T-helper 2 cell treated with Interferon-gamma antibody and Interleukin-4, amounts not matched to agents 5 μg/mL and 100 μg/mL, for 36 hours (primary cell): ENCODE measurements around the gene SMPD4.
"Not testable (repeated sequence)": the region's sequence is repeated elsewhere in the genome, so short reads cannot be mapped to it uniquely, and the experiment has no call there.

Source experiments
- DNase-seq: peaks from one replicate; pipeline ENCODE4 v3.0.0; 2021; ENCODE audit warnings: low spot score
- H3K27ac Mint-ChIP-seq: one replicate; pipeline ENCODE4 v1.8.0; 2021; ENCODE audit warnings: mild to moderate bottlenecking, mixed read lengths
- H3K27me3 Mint-ChIP-seq: one replicate; pipeline ENCODE4 v1.8.0; 2021; ENCODE audit warnings: low read depth, mixed read lengths
- H3K36me3 Mint-ChIP-seq: one replicate; pipeline ENCODE4 v1.8.0; 2021; ENCODE audit warnings: low read depth, mixed read lengths
- H3K4me1 Mint-ChIP-seq: one replicate; pipeline ENCODE4 v1.8.0; 2021; ENCODE audit warnings: low read depth, mixed read lengths
- H3K4me3 Mint-ChIP-seq: one replicate; pipeline ENCODE4 v1.8.0; 2022; ENCODE audit warnings: mild to moderate bottlenecking, moderate library complexity, mixed read lengths
- H3K9me3 Mint-ChIP-seq: one replicate; pipeline ENCODE4 v1.8.0; 2021; ENCODE audit warnings: mixed read lengths

Gene SMPD4

DNA sequence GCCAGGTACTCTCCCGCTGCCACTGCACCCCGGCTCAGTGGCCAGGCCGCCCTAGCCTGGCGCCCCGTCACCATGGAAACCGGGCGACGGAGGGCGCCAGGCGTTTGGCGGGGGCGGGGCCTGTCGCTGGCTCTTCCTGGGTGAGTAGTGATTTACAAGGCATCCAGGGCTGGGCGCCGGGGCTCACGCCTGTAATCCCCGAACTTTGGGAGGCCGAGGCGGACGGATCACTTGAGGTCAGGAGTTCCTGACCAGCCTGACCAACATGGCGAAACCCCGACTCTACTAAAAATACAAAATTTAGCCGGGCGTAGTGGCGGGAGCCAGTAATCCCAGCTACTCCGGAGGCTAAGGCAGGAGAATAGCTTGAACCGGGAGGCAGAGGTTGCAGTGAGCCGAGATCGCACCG is 36.4 kb downstream of the SMPD4 start, which contains the start of gene CCDC74B:
CCDC74B (minus strand) TSS at position 107 of the 409 bp plus-strand sequence. CDS start 116 bp downstream, outside the sequence.
- not testable (repeated sequence) for H3K9me3 Mint-ChIP-seq, H3K27ac Mint-ChIP-seq, H3K36me3 Mint-ChIP-seq, H3K4me1 Mint-ChIP-seq
- H3K27me3 Mint-ChIP-seq = peaks cover 11% of the 10 kb centered on the region
- DNase-seq = peak; percentile 61
- H3K4me3 Mint-ChIP-seq = peak within 1 kb of the TSS; percentile 79

DNA sequence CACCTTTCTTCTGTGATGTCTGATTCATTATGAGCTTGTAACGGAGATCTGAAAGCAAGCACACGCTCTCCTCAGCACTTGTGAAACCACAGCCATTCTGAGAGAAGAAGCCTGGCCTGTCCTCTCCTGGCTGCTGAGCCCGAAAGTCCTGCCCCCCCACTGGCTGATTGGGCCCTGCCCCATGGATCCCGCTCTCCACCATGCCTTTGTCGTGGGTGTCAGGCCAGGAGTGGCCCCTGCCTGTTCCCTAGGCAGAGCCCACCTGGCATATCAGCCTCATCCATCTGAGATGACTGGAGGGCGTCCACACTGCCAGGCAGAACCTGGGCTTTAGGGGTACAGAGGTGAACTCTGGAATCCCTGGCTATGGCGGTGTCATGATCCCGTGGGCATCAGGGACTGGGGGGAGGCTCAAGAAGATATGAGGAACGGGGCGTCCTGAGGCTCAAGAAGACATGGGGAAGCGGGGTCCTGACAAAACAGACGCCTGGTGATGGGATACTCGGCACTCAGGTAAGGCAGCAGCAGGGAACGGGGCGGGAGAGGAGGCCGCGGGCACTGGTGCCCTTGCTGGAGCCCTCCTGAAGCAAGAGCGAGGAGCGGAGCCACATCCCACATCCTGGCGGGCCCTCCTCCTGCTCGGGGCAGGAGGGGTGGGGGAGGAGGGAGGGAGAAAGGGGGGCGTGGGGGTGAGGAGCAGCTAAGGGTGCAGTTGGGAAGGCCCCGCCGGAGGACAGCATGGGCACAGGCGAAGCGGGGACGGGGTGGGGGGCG is 37.9 kb downstream of the SMPD4 start:
- not testable (repeated sequence) for H3K27ac Mint-ChIP-seq, H3K36me3 Mint-ChIP-seq, H3K9me3 Mint-ChIP-seq, DNase-seq, H3K4me1 Mint-ChIP-seq
- Mint-ChIP-seq H3K4me3 (peak overlapping the region; percentile 65), H3K27me3 (peaks cover 11% of the 10 kb centered on the region)

- peak overlapping the region; percentile 65 for H3K4me3 Mint-ChIP-seq
- DNase-seq, H3K9me3 Mint-ChIP-seq, H3K36me3 Mint-ChIP-seq, H3K27ac Mint-ChIP-seq, H3K4me1 Mint-ChIP-seq: not testable (repeated sequence)
- H3K27me3 Mint-ChIP-seq = peaks cover 11% of the 10 kb centered on the region
These were observed 38.8 kb downstream of the SMPD4 start for GRCh38 chr2:130142396-130143265.

DNA sequence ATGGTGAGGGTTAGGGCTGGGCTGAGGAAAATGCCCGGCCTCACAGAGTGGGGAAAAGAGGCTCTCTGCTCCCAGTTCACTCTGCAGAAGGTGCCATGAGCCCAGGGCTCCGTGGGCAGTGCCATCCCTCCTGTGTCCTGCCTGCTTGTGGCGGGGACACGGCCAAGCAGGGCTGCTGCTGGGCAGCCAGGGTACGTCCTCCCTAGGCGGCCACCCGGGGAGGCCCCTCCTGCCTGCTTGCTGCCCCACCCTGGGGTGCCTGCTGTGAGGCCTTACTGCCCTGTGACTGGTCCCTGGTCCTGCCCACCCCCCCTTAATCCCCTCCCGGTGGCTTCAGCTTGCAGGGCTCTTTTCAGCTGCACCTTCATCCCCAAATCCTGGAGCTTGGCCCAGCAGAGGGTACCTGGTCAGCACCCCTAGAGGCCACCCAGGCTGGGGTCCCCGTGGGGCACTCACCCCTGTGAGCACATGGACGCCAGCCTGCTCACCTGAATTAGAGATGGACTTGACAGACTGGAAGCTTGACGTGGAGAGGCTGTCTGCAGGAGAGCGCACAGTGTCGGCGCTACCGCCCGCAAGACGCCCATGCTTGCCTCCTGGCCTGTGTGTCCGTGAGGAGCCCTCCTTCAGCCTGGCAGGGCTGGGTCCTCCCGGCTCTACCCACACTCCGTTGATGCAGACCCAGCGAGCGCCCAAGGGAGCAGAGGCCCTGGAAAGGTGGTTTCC is 39.6 kb downstream of the SMPD4 start:
- not testable (repeated sequence) for H3K27ac Mint-ChIP-seq, H3K4me1 Mint-ChIP-seq, H3K4me3 Mint-ChIP-seq, H3K36me3 Mint-ChIP-seq, H3K9me3 Mint-ChIP-seq, DNase-seq
- peaks cover 11% of the 10 kb centered on the region for H3K27me3 Mint-ChIP-seq

DNA sequence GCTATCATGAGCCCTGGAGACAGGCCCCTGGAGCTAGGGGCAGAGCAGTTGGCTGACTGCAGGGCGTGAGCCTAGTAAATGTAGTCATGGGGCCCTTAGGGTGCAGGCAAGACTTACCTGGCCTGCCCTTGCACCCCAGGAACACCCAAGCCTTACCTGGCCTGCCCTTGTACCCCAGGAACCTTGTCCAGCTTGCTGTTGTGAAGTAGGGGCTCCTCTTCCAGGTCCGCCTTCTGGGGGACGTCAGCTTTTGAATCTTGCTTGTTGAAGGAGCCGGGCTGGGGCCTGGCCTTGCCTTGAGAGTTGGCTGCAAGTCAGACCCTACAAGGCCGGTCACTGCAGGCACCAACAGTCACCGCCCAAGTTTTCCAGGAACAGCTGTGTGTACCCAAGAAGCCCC is 40.4 kb downstream of the SMPD4 start:
- DNase-seq, H3K27ac Mint-ChIP-seq, H3K9me3 Mint-ChIP-seq, H3K4me3 Mint-ChIP-seq, H3K27me3 Mint-ChIP-seq, H3K36me3 Mint-ChIP-seq, H3K4me1 Mint-ChIP-seq: not testable (repeated sequence)

DNA sequence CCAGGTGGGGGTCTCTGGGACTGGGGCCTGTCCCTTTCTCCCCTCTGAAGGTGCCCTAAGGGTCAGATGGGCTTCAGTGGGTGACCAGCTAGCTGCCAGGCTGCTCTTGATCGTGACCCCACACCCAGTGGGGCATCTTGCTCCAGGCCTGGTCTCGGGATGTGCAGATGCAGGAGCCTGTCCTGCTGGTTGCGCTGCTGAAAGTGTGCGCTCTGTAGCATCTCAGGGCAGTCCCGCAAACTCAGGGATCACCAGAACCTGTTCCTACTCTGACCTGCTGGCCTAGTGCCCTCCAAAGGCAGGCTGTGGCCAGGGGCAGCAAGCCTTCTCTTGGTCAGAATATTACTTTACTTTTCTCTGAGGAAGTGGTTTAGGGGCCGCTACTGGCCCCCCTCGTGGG is 40.9 kb downstream of the SMPD4 start:
- H3K4me3 Mint-ChIP-seq = not testable (repeated sequence)

DNA sequence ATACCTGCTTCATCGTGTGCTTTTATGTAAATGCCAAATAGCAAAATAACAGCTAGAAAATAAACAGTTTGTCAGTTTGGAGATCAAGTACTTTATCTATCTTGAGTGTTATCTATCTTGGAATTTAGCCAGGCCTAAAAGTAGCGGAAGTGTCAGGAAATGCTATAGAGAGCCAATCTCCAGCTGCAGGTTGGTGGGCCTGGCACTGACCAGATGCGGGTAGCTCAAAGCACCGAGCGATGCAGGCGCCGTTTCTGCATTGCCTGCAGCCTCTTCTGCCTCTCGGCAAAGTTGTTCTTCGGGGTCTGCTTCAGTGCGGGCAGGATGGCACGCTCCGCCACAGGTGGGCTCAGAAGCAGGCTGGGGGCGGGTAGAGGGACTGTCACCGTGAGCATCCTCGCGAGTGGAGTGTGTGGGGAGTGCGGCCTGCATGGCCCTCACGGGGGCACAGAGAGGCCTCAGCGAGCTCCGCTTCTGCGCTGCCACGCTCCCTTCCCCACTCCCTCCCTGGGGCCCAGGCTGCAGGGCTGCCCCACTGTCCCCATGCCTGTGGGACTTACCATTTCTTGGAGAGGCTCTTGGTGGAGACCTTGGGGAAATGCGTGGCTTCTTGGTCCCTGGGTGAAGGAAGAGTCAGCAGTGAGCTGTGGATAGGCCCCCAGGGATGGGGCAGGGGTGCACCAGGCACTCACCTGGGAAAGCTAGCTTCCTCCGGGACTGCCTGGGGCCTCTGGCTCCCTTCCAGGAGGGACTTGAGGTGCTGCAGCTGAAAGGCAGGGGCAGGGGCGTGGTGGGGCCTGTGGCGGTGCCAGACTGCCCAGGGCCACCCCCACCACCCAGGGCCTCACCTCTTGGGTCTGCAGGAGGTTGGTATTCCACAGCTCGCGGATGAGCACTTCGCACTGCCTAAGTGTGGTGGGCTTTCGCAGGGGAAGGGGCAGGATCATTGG is 41.8 kb downstream of the SMPD4 start:
- H3K27me3 Mint-ChIP-seq, H3K36me3 Mint-ChIP-seq, H3K9me3 Mint-ChIP-seq, DNase-seq, H3K4me1 Mint-ChIP-seq, H3K4me3 Mint-ChIP-seq, H3K27ac Mint-ChIP-seq: not testable (repeated sequence)

More for the DNA sequence above, 40.9 kb downstream of the SMPD4 start:
- H3K4me1 Mint-ChIP-seq, H3K27me3 Mint-ChIP-seq, H3K36me3 Mint-ChIP-seq, H3K27ac Mint-ChIP-seq, DNase-seq, H3K9me3 Mint-ChIP-seq: not testable (repeated sequence)

GRCh38 chr2:130138841-130139251 is 42.6 kb downstream of the SMPD4 start:
- H3K36me3 Mint-ChIP-seq, H3K4me1 Mint-ChIP-seq, H3K27me3 Mint-ChIP-seq, H3K9me3 Mint-ChIP-seq, H3K27ac Mint-ChIP-seq, H3K4me3 Mint-ChIP-seq, DNase-seq: not testable (repeated sequence)

- H3K4me1 Mint-ChIP-seq, H3K27me3 Mint-ChIP-seq, H3K27ac Mint-ChIP-seq, H3K9me3 Mint-ChIP-seq, H3K4me3 Mint-ChIP-seq, H3K36me3 Mint-ChIP-seq, DNase-seq: not testable (repeated sequence)
These were observed 43.1 kb downstream of the SMPD4 start for GRCh38 chr2:130138326-130138725.

DNA sequence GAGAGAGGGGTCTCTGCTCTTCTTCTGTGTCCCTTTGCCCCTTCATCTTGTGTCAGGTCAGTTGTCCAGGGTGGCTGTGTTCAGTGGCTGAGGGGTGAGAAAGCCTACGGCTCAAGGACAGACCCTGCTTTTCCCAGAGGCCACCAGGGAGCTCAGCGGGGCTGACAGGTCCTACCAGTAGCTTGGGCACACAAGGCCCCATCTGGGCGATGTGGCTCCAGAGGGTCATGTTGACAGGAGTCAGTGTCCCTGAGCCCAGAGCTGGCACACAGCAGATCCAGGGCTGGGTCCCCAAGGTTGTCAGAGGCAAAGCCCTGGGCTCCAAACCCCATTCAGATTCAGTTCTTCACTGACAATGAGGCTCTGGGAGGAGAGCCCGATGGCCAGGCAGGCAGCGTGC is 44.3 kb downstream of the SMPD4 start:
- H3K36me3 Mint-ChIP-seq, DNase-seq, H3K4me3 Mint-ChIP-seq, H3K9me3 Mint-ChIP-seq, H3K27me3 Mint-ChIP-seq, H3K27ac Mint-ChIP-seq, H3K4me1 Mint-ChIP-seq: not testable (repeated sequence)

GRCh38 chr2:130136546-130136945 is 44.9 kb downstream of the SMPD4 start:
- H3K4me1 Mint-ChIP-seq, H3K36me3 Mint-ChIP-seq: not testable (repeated sequence)

DNA sequence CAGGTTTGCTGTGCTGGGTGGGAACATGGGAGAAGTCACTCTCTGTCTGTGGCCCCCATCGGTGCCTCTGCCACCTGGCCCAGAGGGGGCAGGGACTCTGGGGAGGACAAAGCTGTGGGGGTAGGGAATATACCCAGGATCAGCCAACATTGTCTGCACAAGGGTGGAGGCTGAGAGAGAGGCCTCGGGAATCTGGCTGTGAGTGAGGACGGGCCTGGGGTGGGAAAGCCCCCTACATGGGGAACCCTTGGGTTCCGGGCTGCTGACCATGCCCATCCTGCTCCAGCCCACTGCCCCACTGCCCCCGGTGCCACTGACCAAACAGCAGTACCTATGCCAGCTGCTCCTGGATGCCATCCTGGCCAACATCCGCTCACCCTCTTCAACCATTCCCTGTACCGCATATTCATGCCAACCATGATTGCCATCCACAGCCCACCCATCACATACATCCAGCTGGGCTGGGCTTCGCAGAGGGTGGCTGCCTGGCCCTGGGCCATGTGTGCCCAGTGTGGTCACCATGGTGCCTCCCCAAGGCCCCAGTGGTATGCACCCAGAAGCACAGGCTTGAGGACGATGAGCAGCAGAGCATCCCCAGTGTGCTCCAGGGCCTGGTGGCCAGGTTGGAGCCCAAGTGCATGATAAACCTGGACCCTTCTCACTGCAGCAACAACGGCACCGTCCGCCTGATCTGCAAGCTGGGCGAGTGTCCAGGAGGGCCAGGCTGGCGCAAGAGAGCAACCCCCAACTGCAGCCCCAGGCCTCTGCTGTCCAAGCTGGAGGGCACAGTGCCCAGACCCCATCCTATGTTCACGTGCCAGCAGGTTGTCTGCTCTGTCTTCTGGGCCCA is 45.5 kb downstream of the SMPD4 start:
- Mint-ChIP-seq H3K4me3 (no peak overlapping the region), H3K27ac (no peak overlapping the region), H3K9me3 (no peaks in the 10 kb centered on the region), H3K27me3 (peaks cover 4% of the 10 kb centered on the region), H3K36me3 (no peaks in the 10 kb centered on the region), H3K4me1 (no peaks in the 10 kb centered on the region)
- no peak for DNase-seq

More at GRCh38 chr2:130136546-130136945, 44.9 kb downstream of the SMPD4 start:
- H3K9me3 Mint-ChIP-seq, H3K4me3 Mint-ChIP-seq, H3K27ac Mint-ChIP-seq, H3K27me3 Mint-ChIP-seq, DNase-seq: not testable (repeated sequence)
